Panc1 (cell line): ENCODE data around the gene SEC31B. TPM values are rescaled to one million over a fixed set of nuclear protein-coding genes. Genes with fewer than 3 reads are reported as not detected.

ENCODE experiments used
- ATAC-seq: fragments of 200-7000 bp; cut with Tn5 transposase; 2 replicates; pipeline ENCODE4 v1.9.1; 2020; ENCODE audit warnings: mild to moderate bottlenecking, moderate library complexity
- BruUV-seq: library from RNA; stranded (reverse); fragments of 400-500 nt; replicated peaks from 2 replicates; lab custom pipeline; 2021; lab: Mats Ljungman, UMichigan
- CTCF ChIA-PET: fragments of 300-600 bp; sonication (Branson Sonifier 250); formaldehyde crosslinking; loops from one replicate; lab custom pipeline; 2022; ENCODE audit warnings: antibody characterized with exemption; lab: Charles Lee
- POLR2A ChIA-PET: fragments of 300-600 bp; sonication (Branson Sonifier 250); formaldehyde crosslinking; loops from one replicate; lab custom pipeline; 2022; ENCODE audit warnings: antibody characterized with exemption; lab: Charles Lee
- DNase-seq: peaks from one replicate; pipeline ENCODE4 v3.0.0-alpha.2; 2010; ENCODE audit warnings: low read depth, low spot score
- H3K27ac ChIP-seq: 2 replicates; pipeline ENCODE4 v1.5.1; 2011; ENCODE audit warnings: mild to moderate bottlenecking, low read length, inconsistent platforms
- H3K27me3 ChIP-seq: fragments of 200-500 bp; sonication (Bioruptor generic); 2 replicates; pipeline ENCODE4 v1.6.0; 2014; ENCODE audit warnings: low read length, inconsistent platforms; ENCODE audit not compliant: control insufficient read depth, insufficient read depth
- H3K36me3 ChIP-seq: fragments of 200-500 bp; sonication (Bioruptor generic); 2 replicates; pipeline ENCODE4 v1.5.1; 2014; ENCODE audit warnings: inconsistent platforms, mild to moderate bottlenecking, low read length, moderate library complexity; ENCODE audit not compliant: control insufficient read depth, insufficient read depth
- H3K4me1 ChIP-seq: 2 replicates; pipeline ENCODE4 v1.5.1; 2011; ENCODE audit warnings: inconsistent platforms, mild to moderate bottlenecking, low read length, moderate library complexity; ENCODE audit not compliant: control insufficient read depth, insufficient read depth
- H3K4me3 ChIP-seq, 2 experiments: 2 replicates each; pipeline ENCODE4 v1.5.1; 2011 to 2012; ENCODE audit warnings: low read depth in 2 of 2, low read length in 2 of 2, mild to moderate bottlenecking in 2 of 2, inconsistent platforms in 1 of 2, moderate library complexity in 1 of 2
- H3K9me3 ChIP-seq: fragments of 200-500 bp; sonication (Bioruptor generic); 2 replicates; pipeline ENCODE4 v1.5.1; 2014; ENCODE audit warnings: low read depth, mild to moderate bottlenecking, inconsistent platforms, low read length, moderate library complexity; ENCODE audit not compliant: control insufficient read depth, insufficient read depth
- CTCF ChIP-seq: fragments of 450-650 bp; IDR thresholded peaks from 2 replicates; pipeline ENCODE4 v1.5.1; 2017; ENCODE audit warnings: mild to moderate bottlenecking
- POLR2AphosphoS5 ChIP-seq: IDR thresholded peaks from 2 replicates; pipeline ENCODE4 v1.6.1; 2012; ENCODE audit warnings: mild to moderate bottlenecking, low read depth, low read length, moderate library complexity
- SIN3A ChIP-seq: IDR thresholded peaks from 2 replicates; pipeline ENCODE4 v1.6.1; 2012; ENCODE audit warnings: low read depth, mild to moderate bottlenecking, low read length, moderate library complexity, borderline replicate concordance; ENCODE audit not compliant: insufficient read depth
- TCF7L2 ChIP-seq: IDR thresholded peaks from 2 replicates; pipeline ENCODE4 v1.6.1; 2011; ENCODE audit warnings: mild to moderate bottlenecking, low read depth, low read length, inconsistent platforms
- in situ Hi-C: cut with HindIII; loops from 2 replicates; pipeline ENCODE4 v1.10.0; 2016; ENCODE audit warnings: low sequenced_read_pairs, low pct_unique_long_range_greater_than_20kb
- intact Hi-C: fragments of 100-400 bp; cut with micrococcal nuclease; formaldehyde crosslinking; loops from one replicate; pipeline ENCODE4 v1.10.0; 2022; ENCODE audit not compliant: unreplicated experiment
- total RNA-seq: library from RNA; stranded (reverse); gene quantifications from one replicate; pipeline ENCODE4 v1.2.1, GENCODE V29; 2021; ENCODE audit not compliant: unreplicated experiment
- TF ChIP-seq, protein P1 (sequence below), 2 experiments: IDR thresholded peaks; 2 replicates each; pipeline ENCODE4 v1.6.1; 2011 to 2012; ENCODE audit warnings: low read depth in 2 of 2, control low read depth in 1 of 2, low read length in 1 of 2, mild to moderate bottlenecking in 1 of 2, moderate library complexity in 1 of 2; ENCODE audit not compliant: insufficient read depth in 1 of 2

SEC31B gene
- total RNA-seq, 1 experiment from 2014 or later: 17.8 TPM

- DNase-seq: no peak
- no peaks in the 10 kb centered on the region for H3K36me3 ChIP-seq
- in situ Hi-C loops (no loop called here), intact Hi-C loops (no loop called here)
- H3K4me1 ChIP-seq: no peaks in the 10 kb centered on the region; the same call in 1 of the 2 replicates
- H3K4me3 ChIP-seq: no peak overlapping the region
- CTCF ChIA-PET: interaction anchor here (0.6 kb wide), 1 partner anchor 188 kb away, joined by 5 read pairs; no protein-coding TSS in a partner anchor
- H3K27me3 ChIP-seq: peaks cover 25% of the 10 kb centered on the region
- BruUV-seq: no TSS peak
- TF ChIP-seq TCF7L2 (no peak), CTCF (no peak)
- no peak overlapping the region for H3K27ac ChIP-seq
- no peak for ATAC-seq
- H3K9me3 ChIP-seq: no peaks in the 10 kb centered on the region
- POLR2A ChIA-PET: no interaction called here
These were observed 41.7 kb downstream of the SEC31B start for GRCh38 chr10:100477970-100478369.

DNA sequence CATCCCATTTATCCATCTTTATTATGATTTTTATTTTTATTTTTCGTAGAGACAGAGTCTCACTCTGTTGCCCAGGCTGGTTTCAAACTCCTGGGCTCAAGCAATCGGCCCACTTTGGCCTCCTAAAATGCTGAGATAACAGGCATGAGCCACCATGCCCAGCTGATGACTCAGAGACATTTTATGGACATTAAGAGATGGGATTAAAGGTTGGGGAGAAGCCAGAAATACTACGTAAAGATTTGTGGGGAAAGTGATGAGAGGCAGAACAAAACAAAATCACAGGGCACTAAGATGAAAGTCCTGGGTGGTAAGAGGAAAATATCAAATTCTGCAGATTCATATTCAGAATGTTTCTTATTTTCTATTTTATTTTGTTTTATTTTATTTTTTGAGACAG, 49.3 kb downstream of the SEC31B start:
- CTCF ChIA-PET: no interaction called here
- Histone ChIP-seq H3K27me3 (peaks cover 25% of the 10 kb centered on the region), H3K9me3 (no peaks in the 10 kb centered on the region), H3K4me1 (no peaks in the 10 kb centered on the region), H3K36me3 (no peaks in the 10 kb centered on the region), H3K4me3 (no peak overlapping the region), H3K27ac (no peak overlapping the region)
- BruUV-seq: no TSS peak
- in situ Hi-C loops: no loop called here
- no peak for ATAC-seq
- POLR2A ChIA-PET: no interaction called here
- intact Hi-C loops: no loop called here
- TF ChIP-seq CTCF (no peak), SIN3A (no peak), POLR2AphosphoS5 (no peak), TCF7L2 (no peak)
- TF ChIP-seq, protein P1, sequence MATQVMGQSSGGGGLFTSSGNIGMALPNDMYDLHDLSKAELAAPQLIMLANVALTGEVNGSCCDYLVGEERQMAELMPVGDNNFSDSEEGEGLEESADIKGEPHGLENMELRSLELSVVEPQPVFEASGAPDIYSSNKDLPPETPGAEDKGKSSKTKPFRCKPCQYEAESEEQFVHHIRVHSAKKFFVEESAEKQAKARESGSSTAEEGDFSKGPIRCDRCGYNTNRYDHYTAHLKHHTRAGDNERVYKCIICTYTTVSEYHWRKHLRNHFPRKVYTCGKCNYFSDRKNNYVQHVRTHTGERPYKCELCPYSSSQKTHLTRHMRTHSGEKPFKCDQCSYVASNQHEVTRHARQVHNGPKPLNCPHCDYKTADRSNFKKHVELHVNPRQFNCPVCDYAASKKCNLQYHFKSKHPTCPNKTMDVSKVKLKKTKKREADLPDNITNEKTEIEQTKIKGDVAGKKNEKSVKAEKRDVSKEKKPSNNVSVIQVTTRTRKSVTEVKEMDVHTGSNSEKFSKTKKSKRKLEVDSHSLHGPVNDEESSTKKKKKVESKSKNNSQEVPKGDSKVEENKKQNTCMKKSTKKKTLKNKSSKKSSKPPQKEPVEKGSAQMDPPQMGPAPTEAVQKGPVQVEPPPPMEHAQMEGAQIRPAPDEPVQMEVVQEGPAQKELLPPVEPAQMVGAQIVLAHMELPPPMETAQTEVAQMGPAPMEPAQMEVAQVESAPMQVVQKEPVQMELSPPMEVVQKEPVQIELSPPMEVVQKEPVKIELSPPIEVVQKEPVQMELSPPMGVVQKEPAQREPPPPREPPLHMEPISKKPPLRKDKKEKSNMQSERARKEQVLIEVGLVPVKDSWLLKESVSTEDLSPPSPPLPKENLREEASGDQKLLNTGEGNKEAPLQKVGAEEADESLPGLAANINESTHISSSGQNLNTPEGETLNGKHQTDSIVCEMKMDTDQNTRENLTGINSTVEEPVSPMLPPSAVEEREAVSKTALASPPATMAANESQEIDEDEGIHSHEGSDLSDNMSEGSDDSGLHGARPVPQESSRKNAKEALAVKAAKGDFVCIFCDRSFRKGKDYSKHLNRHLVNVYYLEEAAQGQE (IDR thresholded peaks at IDR 0.05; ENCODE audit: insufficient read depth in 1 of 2, low read depth in 2 of 2, low read length in 1 of 2): no peak
- DNase-seq: no peak

DNA sequence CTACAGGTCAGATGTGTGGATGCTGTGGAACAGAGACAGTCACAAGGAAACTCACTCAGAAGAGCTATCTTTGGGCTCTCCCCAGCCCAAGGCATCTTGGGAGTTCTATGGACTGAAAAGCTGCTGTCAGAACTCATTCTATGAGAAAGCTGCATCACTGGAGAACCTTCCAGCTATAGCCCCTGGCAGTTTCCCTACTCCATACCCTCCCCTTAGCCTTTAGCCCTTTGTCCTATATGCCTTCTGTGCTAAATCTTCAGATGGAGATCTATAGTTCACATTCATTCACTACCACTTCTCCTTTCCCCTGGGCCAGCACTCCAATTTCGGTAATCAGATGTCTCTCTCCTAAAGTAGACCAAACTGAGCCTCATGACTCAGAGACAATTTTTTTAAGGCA, 49.9 kb downstream of the SEC31B start:
- POLR2A ChIA-PET: no interaction called here
- no peak for ATAC-seq
- H3K4me3 ChIP-seq: no peak overlapping the region
- no peaks in the 10 kb centered on the region for H3K9me3 ChIP-seq
- H3K27me3 ChIP-seq: peaks cover 31% of the 10 kb centered on the region
- DNase-seq: no peak
- CTCF ChIA-PET: no interaction called here
- intact Hi-C loops: no loop called here
- in situ Hi-C loops: no loop called here
- H3K4me1 ChIP-seq: no peaks in the 10 kb centered on the region
- H3K36me3 ChIP-seq: no peaks in the 10 kb centered on the region
- TF ChIP-seq TCF7L2 (no peak), SIN3A (no peak), POLR2AphosphoS5 (no peak), CTCF (no peak)
- TF ChIP-seq, protein P1 (IDR thresholded peaks at IDR 0.05; ENCODE audit: insufficient read depth in 1 of 2, low read depth in 2 of 2, low read length in 1 of 2): no peak
- no TSS peak for BruUV-seq
- H3K27ac ChIP-seq: no peak overlapping the region
